NCI-H1694 (cell line): ENCODE results near the gene HSD17B4.
"Not testable (repeated sequence)": the region's sequence is repeated elsewhere in the genome, so short reads cannot be mapped to it uniquely, and the experiment has no call there.

Source experiments
- DNase-seq: peaks from one replicate; lab custom pipeline; 2025; lab: John Stamatoyannopoulos, UW

HSD17B4 gene

DNA sequence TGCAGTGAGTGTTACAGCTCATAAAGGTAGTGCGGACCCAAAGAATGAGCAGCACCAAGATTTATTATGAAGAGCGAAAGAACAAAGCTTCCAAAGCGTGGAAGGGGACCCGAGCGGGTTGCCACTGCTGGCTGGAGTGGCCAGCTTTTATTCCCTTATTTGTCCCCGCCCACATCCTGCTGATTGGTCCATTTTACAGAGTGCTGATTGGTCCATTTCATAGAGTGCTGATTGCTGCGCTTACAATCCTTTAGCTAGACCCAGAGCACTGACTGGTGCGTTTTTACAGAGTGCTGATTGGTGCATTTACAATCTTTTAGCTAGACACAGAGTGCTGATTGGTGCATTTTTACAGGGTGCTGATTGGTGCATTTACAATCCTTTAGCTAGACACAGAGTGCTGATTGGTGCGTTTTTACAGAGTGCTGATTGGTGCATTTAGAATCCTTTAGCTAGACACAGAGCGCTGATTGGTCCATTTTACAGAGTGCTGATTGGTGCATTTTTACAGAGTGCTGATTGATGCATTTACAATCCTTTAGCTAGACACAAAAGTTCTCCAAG is 19.5 kb upstream of the HSD17B4 start:
- not testable (repeated sequence) for DNase-seq

- no peak for DNase-seq
These were observed 16.7 kb upstream of the HSD17B4 start for GRCh38 chr5:119435436-119436132.

GRCh38 chr5:119437785-119438586 is 14.3 kb upstream of the HSD17B4 start:
- DNase-seq, result not testable (repeated sequence)

DNA sequence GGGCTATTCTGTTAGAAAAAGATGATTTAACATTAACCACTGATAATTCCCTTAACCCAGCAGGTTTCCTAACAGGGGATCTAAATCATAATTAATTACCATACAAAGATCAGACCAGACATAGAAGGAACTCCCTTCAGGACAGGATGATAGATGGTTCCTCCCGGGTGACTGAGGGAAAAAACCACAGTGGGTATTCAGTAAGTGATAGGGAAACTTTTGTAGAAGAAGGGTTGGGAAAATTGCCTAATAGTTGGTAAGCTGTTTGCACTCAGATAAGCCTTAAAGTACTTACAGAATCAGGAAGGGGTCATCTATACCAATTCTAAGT is 13.7 kb upstream of the HSD17B4 start:
- not testable (repeated sequence) for DNase-seq

- no peak for DNase-seq
These were observed 13.1 kb upstream of the HSD17B4 start for GRCh38 chr5:119439140-119439631.

DNA sequence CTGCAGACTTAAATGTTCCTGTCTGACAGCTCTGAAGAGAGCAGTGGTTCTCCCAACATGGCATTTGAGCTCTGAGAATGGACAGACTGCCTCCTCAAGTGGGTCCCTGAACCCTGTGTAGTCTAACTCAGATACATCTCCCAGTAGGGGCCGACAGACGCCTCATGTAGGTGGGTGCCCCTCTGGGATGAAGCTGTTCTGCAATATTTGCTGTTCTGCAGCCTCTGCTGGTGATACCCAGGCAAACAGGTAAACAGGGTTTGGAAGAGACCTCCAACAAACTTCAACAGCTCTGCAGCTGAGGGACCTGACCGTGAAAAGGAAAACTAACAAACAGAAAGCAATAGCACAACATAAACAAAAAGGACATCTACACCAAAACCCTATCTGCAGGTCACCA is 12.7 kb upstream of the HSD17B4 start:
- DNase-seq, result not testable (repeated sequence)

- DNase-seq, result not testable (repeated sequence)
These were observed 7.7 kb upstream of the HSD17B4 start for GRCh38 chr5:119444643-119445042.

DNA sequence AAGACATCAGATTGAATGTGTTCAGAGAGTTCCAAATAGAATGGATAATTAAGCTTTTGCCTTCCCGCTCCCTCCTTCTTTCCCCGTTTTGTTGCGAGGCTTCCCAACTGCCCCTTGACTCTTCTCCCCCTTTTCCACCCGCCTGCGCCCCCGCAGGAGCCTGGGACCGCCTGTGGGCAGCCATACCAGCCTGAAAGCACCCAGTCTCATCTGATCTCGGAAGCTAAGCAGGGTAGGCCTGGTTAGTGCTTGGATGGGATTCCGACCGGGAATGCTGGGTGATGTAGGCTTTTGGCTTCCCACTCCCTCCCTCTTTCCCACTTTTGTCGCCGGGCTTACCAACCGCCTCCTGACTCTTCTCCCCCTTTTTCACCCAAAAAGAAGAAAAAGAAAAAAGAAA is 6.8 kb upstream of the HSD17B4 start:
- DNase-seq, result no peak

GRCh38 chr5:119449882-119450281 is 2.4 kb upstream of the HSD17B4 start:
- DNase-seq, result no peak

GRCh38 chr5:119450627-119451026 is 1.7 kb upstream of the HSD17B4 start:
- DNase-seq, result not testable (repeated sequence)

GRCh38 chr5:119451561-119451960 is 736 bp upstream of the HSD17B4 start:
- DNase-seq, result no peak

DNA sequence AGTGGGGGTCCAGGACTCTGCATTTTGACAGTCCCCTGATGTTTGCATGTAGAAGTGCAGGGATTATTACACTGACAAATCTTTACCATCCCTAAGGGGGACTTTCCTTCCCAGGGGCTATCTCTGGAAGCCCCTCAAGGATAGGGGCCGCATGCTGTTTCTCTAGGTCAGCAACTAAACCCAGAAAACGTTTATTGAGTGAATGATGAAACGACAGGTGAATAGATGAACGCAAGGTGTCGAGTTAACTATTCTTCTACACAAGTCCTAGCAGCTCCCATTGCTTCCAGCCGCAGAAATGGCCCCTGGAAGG is 281 bp upstream of the HSD17B4 start:
- DNase-seq, result no peak

DNA sequence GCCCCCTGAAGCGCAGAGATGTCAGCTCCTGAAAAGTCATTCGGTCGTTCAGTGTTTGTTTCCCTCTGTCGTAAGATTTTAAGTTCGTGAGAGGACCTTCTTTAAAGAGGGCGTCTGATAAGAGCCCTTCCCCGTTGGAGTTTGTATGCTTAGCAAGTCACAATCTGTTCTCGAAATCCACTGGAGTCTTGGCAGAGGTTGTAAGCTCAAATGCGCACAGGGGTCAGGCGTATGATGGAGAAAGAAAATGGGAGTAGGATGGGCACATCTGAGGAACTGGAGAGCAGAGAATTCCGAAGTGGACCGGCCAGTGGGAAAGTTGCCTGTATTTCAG is 710 bp downstream of the HSD17B4 start:
- no peak for DNase-seq

GRCh38 chr5:119454171-119454570 is 1.9 kb downstream of the HSD17B4 start:
- no peak for DNase-seq

DNA sequence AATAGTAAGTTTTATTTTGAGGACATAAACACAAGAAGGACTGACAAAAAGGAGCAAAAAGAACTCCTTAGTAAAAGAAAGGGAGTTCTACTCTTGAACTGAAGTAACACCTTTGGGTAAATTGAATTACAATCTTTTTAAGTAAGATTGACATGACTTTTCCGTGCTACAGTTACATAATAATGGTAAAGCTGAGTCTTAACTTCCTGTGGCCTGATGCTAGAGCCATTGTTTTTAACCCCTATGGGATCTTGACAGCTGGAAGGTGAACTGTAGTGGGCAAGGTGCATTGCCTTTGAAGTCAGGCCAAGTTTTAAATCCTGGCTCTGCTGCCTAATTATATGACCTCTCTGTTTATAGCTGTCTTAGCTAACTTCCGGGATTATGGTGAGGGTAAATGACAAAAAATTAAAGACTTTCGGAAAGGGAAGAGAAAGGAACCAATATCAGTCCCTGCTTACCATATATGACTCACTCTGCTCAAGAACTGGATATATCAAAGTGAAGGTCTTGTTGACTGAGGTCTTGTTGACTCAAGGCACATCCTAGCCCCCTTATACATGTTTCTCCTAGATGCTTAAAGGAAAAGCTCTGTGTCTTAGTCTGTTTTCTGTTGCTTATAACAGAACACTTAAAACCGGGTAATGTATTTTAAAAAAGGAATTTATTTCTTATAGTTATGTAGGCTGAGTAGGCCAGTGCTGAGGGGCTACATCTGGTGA is 6.8 kb downstream of the HSD17B4 start:
- no peak for DNase-seq

DNA sequence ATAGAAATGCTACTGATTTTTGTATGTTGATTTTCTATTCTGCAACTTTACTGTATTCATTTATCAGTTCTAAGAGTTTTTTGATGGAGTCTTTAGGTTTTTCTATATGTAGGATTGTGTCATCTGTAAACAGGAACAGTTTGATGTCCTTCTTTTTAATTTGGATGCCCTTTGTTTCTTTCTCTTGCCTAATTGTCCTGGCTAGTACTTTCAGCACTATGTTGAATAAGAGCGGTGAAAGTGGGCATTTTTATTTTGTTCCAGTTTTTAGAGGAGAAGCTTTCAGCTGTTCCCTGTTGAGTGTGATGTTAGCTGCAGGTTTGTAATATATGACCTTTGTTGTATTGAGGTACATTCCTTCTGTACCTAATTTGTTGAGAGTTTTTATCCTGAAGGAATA is 13.3 kb downstream of the HSD17B4 start:
- DNase-seq, result no peak

DNA sequence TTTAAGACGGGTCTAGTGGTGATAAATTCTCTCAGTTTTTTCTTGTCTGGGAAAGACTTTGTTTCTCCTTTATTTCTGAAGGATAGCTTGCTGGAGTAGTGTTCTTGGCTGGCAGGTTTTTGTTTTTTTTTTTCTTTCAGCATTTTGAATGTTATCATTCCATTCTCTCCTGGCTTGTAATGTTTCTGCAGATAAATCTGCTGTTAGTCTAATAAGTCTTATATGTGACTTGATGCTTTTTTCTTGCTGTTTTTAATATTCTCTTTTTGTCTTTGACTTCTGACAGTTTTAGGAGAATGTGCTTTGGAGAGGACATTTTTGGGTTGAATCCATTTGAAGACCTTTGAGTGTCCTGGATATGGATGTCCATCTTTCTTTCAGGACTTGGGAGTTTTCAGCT is 16.0 kb downstream of the HSD17B4 start:
- DNase-seq, result no peak

- DNase-seq, result no peak
These were observed 17.9 kb downstream of the HSD17B4 start for GRCh38 chr5:119470105-119470763.

DNA sequence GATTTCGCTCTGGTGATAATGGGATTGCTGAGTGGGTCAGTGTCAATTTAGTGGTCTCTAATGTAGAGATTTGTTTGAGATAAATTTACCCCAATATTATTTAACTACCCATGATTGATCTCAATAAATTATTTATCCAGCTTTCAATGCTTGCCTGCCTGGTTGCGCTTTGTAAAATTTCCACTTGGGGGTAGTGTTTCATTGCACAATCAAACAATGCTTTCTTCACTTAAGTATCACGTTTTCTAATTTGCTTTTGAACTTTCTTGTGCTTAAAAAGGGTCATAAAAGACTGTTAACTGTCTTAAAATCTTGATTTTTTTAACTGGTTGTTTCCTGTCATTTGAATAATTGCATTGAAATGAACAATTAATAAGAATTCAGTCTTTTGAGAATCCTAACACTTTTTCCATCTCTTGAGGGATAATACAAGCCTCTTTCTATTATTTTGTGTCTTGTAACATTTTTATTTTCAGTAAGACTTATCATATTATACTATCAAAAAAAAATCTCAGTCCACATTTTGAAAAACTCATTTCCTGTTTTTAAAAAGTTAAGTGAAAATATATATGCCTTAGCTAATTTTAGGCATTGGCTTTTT is 18.7 kb downstream of the HSD17B4 start:
- no peak for DNase-seq

DNA sequence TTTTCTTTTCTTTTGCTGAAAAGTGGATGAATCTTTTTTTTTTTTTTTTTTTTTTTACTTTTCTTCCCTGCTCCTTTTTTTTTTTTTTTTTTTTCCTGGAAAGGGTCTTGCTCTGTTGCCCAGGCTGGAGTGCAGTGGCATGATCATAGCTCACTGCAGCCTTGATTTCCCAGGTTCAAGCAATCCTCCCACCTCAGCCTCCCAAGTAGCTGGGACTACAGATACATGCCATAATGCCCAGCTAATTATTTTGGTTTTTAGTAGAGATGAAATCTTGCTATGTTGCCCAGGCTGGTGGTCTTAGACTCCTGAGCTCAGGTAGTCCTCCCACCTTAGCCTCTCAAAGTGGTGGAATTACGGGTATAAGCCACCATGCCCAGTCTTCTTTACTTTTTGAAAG is 20.9 kb downstream of the HSD17B4 start:
- DNase-seq, result no peak

DNA sequence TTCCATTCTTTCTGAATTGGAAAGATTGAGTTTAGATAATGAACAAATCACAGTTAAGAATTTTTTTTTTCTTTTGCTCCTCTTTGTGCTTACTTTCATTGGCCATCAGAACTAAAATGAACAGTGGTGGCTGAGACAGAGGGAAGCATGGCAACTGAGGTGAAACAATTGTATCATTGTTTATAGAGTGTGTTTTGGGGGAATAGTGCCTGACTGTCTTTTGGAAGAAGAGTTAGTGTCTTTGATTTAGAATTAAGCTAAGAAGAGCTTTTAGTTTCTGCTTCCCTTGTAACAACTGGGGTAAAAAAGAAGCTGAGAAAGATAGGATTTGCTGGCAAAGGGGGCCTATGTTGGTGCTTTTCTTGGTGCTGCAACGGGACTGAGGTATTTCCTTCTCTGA is 24.0 kb downstream of the HSD17B4 start:
- DNase-seq, result no peak

DNA sequence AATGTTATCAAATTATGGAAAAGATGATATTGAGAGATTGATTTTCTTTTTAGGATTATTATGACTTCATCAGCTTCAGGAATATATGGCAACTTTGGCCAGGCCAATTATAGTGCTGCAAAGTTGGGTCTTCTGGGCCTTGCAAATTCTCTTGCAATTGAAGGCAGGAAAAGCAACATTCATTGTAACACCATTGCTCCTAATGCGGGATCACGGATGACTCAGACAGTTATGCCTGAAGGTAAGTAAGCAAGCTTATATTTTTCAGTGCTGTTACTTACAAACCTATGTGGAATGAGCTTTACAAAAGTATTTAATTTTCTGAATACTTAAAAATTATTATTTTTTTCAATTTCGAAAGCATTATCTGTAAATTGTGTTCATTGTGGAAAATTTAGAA is 26.5 kb downstream of the HSD17B4 start:
- DNase-seq, result no peak
